ENCODE data around the gene ORC6. TPM values are rescaled to one million over a fixed set of nuclear protein-coding genes. Genes with fewer than 3 reads are reported as not detected.

Gene ORC6
- total RNA-seq, 2 experiments from 2014 or later: 3.7 to 3.8 TPM

DNA sequence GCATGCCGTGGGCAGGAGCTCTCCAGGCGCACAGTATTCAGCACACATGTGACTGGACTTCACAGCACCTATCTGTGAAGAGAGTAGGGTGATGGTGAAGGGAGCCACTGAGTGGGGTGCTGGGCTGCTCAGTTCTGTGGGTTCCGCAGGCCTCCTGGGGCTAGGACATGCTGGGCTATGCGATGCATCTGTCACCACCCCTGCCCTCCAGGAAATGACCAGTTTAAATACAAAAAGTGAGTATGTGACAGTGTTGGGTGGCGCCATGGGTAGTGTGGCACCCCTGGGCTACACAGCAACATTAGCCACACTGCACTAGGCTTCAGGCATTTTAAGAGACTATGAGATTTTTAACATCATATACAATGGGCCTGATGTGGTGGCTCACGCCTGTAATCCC is 30.1 kb downstream of the ORC6 start:
- ATAC-seq (ENCODE audit: poor library complexity) (no peak), DNase-seq (no peak)
- Mint-ChIP-seq H3K27me3 (no peaks in the 10 kb centered on the region), H3K4me3 (no peak overlapping the region), H3K36me3 (ENCODE audit: low read depth) (no peaks in the 10 kb centered on the region), H3K27ac (no peak overlapping the region), H3K4me1 (ENCODE audit: low read depth) (no peaks in the 10 kb centered on the region), H3K9me3 (no peaks in the 10 kb centered on the region)
- intact Hi-C loops (cut with DNase I, micrococcal nuclease): no loop called here
- POLR2A ChIA-PET: no interaction called here
- TF ChIP-seq, protein P1, sequence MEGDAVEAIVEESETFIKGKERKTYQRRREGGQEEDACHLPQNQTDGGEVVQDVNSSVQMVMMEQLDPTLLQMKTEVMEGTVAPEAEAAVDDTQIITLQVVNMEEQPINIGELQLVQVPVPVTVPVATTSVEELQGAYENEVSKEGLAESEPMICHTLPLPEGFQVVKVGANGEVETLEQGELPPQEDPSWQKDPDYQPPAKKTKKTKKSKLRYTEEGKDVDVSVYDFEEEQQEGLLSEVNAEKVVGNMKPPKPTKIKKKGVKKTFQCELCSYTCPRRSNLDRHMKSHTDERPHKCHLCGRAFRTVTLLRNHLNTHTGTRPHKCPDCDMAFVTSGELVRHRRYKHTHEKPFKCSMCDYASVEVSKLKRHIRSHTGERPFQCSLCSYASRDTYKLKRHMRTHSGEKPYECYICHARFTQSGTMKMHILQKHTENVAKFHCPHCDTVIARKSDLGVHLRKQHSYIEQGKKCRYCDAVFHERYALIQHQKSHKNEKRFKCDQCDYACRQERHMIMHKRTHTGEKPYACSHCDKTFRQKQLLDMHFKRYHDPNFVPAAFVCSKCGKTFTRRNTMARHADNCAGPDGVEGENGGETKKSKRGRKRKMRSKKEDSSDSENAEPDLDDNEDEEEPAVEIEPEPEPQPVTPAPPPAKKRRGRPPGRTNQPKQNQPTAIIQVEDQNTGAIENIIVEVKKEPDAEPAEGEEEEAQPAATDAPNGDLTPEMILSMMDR (IDR thresholded peaks at IDR 0.05): no peak
- H3K4me3 ChIP-seq (ENCODE audit: low read length): no peak overlapping the region
- peaks cover 0 to 4% of the 10 kb centered on the region in 2 experiments for H3K9me3 ChIP-seq (ENCODE audit: control insufficient read depth in 1 of 2, insufficient read depth in 1 of 2, low read length in 2 of 2)
- CTCF ChIA-PET: interaction anchor here (0.7 kb wide), 1 partner anchor 146 kb away, joined by 3 read pairs; no protein-coding TSS in a partner anchor
- no peaks in the 10 kb centered on the region for H3K4me1 ChIP-seq (ENCODE audit: insufficient read depth, low read length)
- H3K36me3 ChIP-seq (ENCODE audit: insufficient read depth, low read length): no peaks in the 10 kb centered on the region
- no peak overlapping the region for H3K27ac ChIP-seq (ENCODE audit: low read depth in 1 of 2, low read length in 2 of 2)
- H3K27me3 ChIP-seq (ENCODE audit: control insufficient read depth in 1 of 2, insufficient read depth in 2 of 2, low read length in 2 of 2): no peaks in the 10 kb centered on the region

DNA sequence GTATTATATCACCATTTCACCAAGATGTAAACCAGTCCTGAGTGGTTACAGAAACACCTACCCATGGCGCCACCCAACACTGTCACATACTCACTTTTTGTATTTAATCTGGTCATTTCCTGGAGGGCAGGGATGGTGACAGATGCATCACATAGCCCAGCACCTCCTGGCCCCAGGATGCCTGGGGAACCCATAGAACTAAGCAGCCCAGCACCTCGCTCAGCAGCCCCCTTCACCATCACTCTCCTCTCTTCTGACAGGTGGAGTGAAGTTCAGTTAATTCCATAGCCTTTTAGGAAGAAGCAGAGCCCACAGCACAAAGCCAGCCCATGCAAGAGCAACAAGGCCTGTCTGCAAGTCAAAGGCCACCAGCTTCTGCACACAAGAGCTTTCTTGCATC is 31.2 kb downstream of the ORC6 start:
- Mint-ChIP-seq H3K27me3 (no peaks in the 10 kb centered on the region), H3K9me3 (peaks cover 3% of the 10 kb centered on the region), H3K36me3 (ENCODE audit: low read depth) (no peaks in the 10 kb centered on the region), H3K4me1 (ENCODE audit: low read depth) (no peaks in the 10 kb centered on the region), H3K27ac (no peak overlapping the region), H3K4me3 (no peak overlapping the region)
- TF ChIP-seq, protein P1 (IDR thresholded peaks at IDR 0.05): no peak
- Histone ChIP-seq H3K4me3 (ENCODE audit: low read length) (no peak overlapping the region), H3K27ac (ENCODE audit: low read depth in 1 of 2, low read length in 2 of 2) (no peak overlapping the region), H3K4me1 (ENCODE audit: insufficient read depth, low read length) (no peaks in the 10 kb centered on the region), H3K36me3 (ENCODE audit: insufficient read depth, low read length) (no peaks in the 10 kb centered on the region), H3K9me3 (ENCODE audit: control insufficient read depth in 1 of 2, insufficient read depth in 1 of 2, low read length in 2 of 2) (peaks cover 0 to 4% of the 10 kb centered on the region in 2 experiments), H3K27me3 (ENCODE audit: control insufficient read depth in 1 of 2, insufficient read depth in 2 of 2, low read length in 2 of 2) (no peaks in the 10 kb centered on the region)
- no peak for DNase-seq
- ChIA-PET CTCF (no interaction called here), POLR2A (no interaction called here)
- intact Hi-C loops (cut with DNase I, micrococcal nuclease): no loop called here
- ATAC-seq (ENCODE audit: poor library complexity): no peak

DNA sequence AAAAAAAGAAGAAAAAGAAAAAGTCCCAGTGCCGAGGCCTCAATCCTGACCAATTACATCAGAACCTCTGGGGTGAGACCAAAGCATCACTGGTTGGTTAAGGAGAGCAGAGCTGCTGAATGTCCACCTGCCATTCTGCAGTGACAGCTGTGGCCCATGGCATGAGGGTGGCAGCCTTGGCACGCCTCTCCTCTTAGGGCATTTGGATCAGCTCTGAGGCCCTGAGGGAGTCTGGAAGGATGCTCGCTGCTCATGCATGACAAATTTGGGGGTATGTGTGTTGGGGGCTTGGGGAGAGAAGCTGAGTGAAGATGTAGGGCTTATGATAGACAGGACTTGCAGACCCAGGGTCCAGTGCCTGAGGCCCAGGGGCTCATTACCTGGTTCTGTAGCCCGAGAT is 32.4 kb downstream of the ORC6 start:
- Histone ChIP-seq H3K36me3 (ENCODE audit: insufficient read depth, low read length) (no peaks in the 10 kb centered on the region), H3K4me3 (ENCODE audit: low read length) (no peak overlapping the region), H3K27ac (ENCODE audit: low read depth in 1 of 2, low read length in 2 of 2) (no peak overlapping the region), H3K27me3 (ENCODE audit: control insufficient read depth in 1 of 2, insufficient read depth in 2 of 2, low read length in 2 of 2) (no peaks in the 10 kb centered on the region), H3K9me3 (ENCODE audit: control insufficient read depth in 1 of 2, insufficient read depth in 1 of 2, low read length in 2 of 2) (peaks cover 0 to 4% of the 10 kb centered on the region in 2 experiments), H3K4me1 (ENCODE audit: insufficient read depth, low read length) (no peaks in the 10 kb centered on the region)
- Mint-ChIP-seq H3K27me3 (no peaks in the 10 kb centered on the region), H3K36me3 (ENCODE audit: low read depth) (no peaks in the 10 kb centered on the region), H3K9me3 (peaks cover 5% of the 10 kb centered on the region), H3K4me3 (no peak overlapping the region), H3K27ac (no peak overlapping the region), H3K4me1 (ENCODE audit: low read depth) (no peaks in the 10 kb centered on the region)
- ATAC-seq (ENCODE audit: poor library complexity) (no peak), DNase-seq (no peak)
- ChIA-PET POLR2A (no interaction called here), CTCF (no interaction called here)
- TF ChIP-seq, protein P1 (IDR thresholded peaks at IDR 0.05): no peak
- intact Hi-C loops (cut with DNase I, micrococcal nuclease): no loop called here
